ENCODE data around the gene CACNB3. TPM values are rescaled to one million over a fixed set of nuclear protein-coding genes. Genes with fewer than 3 reads are reported as not detected.
A peak's percentile ranks its signal among the peaks of the same experiment; 100 is the strongest.

The CACNB3 gene
- total and polyA plus RNA-seq, 9 of the 15 experiments (the other 6 are each of a cell fraction or from before 2014, with no cell fraction given) = 0.24 to 2.0 (median 1.5) TPM

GRCh38 chr12:48814262-48815125, 3.8 kb upstream of the CACNB3 start (continued):
- TF ChIP-seq RBM17 (IDR thresholded peaks at IDR 0.05; ENCODE audit: borderline replicate concordance, low read depth, low read length) (no peak), BRCA1 (IDR thresholded peaks at IDR 0.05) (no peak), BRCA1 (CRISPR knock-in tag; IDR thresholded peaks at IDR 0.05) (no peak), ZNF318 (IDR thresholded peaks at IDR 0.05; ENCODE audit: borderline replicate concordance in 1 of 2, low read depth in 1 of 2) (no peak), RBBP5 (IDR thresholded peaks at IDR 0.05; ENCODE audit: borderline replicate concordance, insufficient read depth, low read length, poor library complexity, severe bottlenecking) (peak; percentile 70), ADNP (tag; IDR thresholded peaks at IDR 0.05) (no peak), XRCC3 (IDR thresholded peaks at IDR 0.05) (no peak), ZNF75A (CRISPR knock-in tag; IDR thresholded peaks at IDR 0.05) (no peak), ZNF696 (CRISPR knock-in tag; conservative IDR thresholded peaks at IDR 0.05) (no peak), ZFX (CRISPR knock-in tag; IDR thresholded peaks at IDR 0.05) (peak; percentile 79), SAFB (IDR thresholded peaks at IDR 0.05; ENCODE audit: borderline replicate concordance, low read depth, low read length) (no peak), HIVEP1 (CRISPR knock-in tag; IDR thresholded peaks at IDR 0.05) (no peak), HNRNPL (IDR thresholded peaks at IDR 0.05; ENCODE audit: low read depth, low read length) (peak; percentile 83; the same call in 1 of the 2 replicates), TARDBP (IDR thresholded peaks at IDR 0.05) (peak; percentile 79; the same call in 1 of the 2 replicates), PCBP2 (IDR thresholded peaks at IDR 0.05; ENCODE audit: low read depth, low read length, poor library complexity, severe bottlenecking) (no peak), ELF4 (CRISPR knock-in tag; IDR thresholded peaks at IDR 0.05) (no peak), TAF15 (IDR thresholded peaks at IDR 0.05; ENCODE audit: low read depth, low read length) (no peak), ZNF740 (CRISPR knock-in tag; IDR thresholded peaks at IDR 0.05) (peak; percentile 52; the same call in 1 of the 2 replicates), ZNF740 (tag; IDR thresholded peaks at IDR 0.05) (no peak; a peak in 1 of 4 replicates), ESRRB (CRISPR knock-in tag; IDR thresholded peaks at IDR 0.05; ENCODE audit: borderline replicate concordance) (no peak)
